DND-41 (cell line): ENCODE results near the gene ATXN7L1.

Source experiments
- ATAC-seq: fragments of 200-7000 bp; cut with Tn5 transposase; 3 replicates; pipeline ENCODE4 v1.9.1; 2021; ENCODE audit warnings: low read depth; ENCODE audit not compliant: insufficient read depth
- DNase-seq: peaks from one replicate; pipeline ENCODE4 v3.0.0-alpha.2; 2020
- H2AFZ ChIP-seq: 2 replicates; pipeline ENCODE4 v1.6.0; 2012; ENCODE audit warnings: low read depth, low read length
- H3K27ac ChIP-seq: 2 replicates; pipeline ENCODE4 v1.5.1; 2012; ENCODE audit warnings: low read length, inconsistent platforms
- H3K27me3 ChIP-seq: fragments of 200-600 bp; sonication (generic); 2 replicates; pipeline ENCODE4 v1.6.0; 2012; ENCODE audit warnings: low read length, mild to moderate bottlenecking, inconsistent platforms; ENCODE audit not compliant: insufficient read depth, poor library complexity
- H3K36me3 ChIP-seq: 2 replicates; pipeline ENCODE4 v1.5.1; 2012; ENCODE audit warnings: low read length, inconsistent platforms; ENCODE audit not compliant: insufficient read depth
- H3K4me1 ChIP-seq: 2 replicates; pipeline ENCODE4 v1.5.1; 2012; ENCODE audit warnings: mild to moderate bottlenecking, low read length; ENCODE audit not compliant: insufficient read depth
- H3K4me2 ChIP-seq: 2 replicates; pipeline ENCODE4 v1.6.0; 2012; ENCODE audit warnings: mild to moderate bottlenecking, moderate library complexity, low read length, inconsistent platforms; ENCODE audit not compliant: insufficient read depth
- H3K4me3 ChIP-seq, 2 experiments: fragments of 200-600 bp in 1 of 2; shearing (Covaris generic) in 1 of 2; 2 replicates each; pipeline ENCODE4 v1.5.1; 2012 to 2016; ENCODE audit warnings: inconsistent platforms in 2 of 2, low read length in 2 of 2, mild to moderate bottlenecking in 2 of 2, low read depth in 1 of 2, moderate library complexity in 1 of 2
- H3K79me2 ChIP-seq: 2 replicates; pipeline ENCODE4 v1.6.0; 2012; ENCODE audit warnings: low read length, inconsistent platforms; ENCODE audit not compliant: insufficient read depth
- H3K9ac ChIP-seq: 2 replicates; pipeline ENCODE4 v1.6.0; 2012; ENCODE audit warnings: low read depth, mild to moderate bottlenecking, inconsistent platforms, low read length, moderate library complexity
- H3K9me3 ChIP-seq: 2 replicates; pipeline ENCODE4 v1.5.1; 2012; ENCODE audit warnings: low read length, moderate library complexity, mild to moderate bottlenecking, inconsistent platforms; ENCODE audit not compliant: insufficient read depth, severe bottlenecking
- H4K20me1 ChIP-seq: 2 replicates; pipeline ENCODE4 v1.6.0; 2012; ENCODE audit warnings: low read length; ENCODE audit not compliant: insufficient read depth
- CTCF ChIP-seq: IDR thresholded peaks from 2 replicates; pipeline ENCODE4 v1.5.1; 2012; ENCODE audit warnings: borderline replicate concordance, low read length, moderate library complexity, mild to moderate bottlenecking; ENCODE audit not compliant: poor library complexity, severe bottlenecking; ENCODE audit errors: extremely low read depth
- EZH2 ChIP-seq: IDR thresholded peaks from 3 replicates; pipeline ENCODE4 v1.6.1; 2012; ENCODE audit warnings: borderline replicate concordance, low read depth, mild to moderate bottlenecking, moderate library complexity, low read length, inconsistent platforms; ENCODE audit not compliant: severe bottlenecking

Gene ATXN7L1

DNA sequence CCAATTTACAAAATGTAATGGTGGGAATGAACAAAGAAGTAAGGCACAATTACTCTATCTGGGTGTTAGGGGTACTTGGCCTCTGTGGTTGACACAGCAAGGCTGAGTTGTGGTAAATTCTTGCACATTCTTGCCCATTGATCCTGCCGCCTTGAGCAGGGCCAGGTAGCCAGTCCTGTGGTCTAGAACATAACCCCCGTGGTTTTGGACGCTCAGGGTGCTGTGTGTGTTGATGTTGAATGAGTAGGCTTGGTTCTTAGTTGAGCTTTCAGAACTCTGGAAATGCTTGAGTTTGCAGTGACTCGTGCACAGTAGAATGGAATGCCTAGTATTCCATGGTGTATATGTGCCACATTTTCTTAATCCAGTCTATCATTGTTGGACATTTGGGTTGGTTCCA is 44.4 kb upstream of the ATXN7L1 start:
- Histone ChIP-seq H4K20me1 (no peaks in the 10 kb centered on the region), H3K9me3 (peaks cover 13% of the 10 kb centered on the region), H3K4me2 (no peak overlapping the region), H3K79me2 (no peaks in the 10 kb centered on the region), H3K27ac (no peak overlapping the region), H3K27me3 (peaks cover 5% of the 10 kb centered on the region), H3K9ac (no peak overlapping the region), H3K36me3 (no peaks in the 10 kb centered on the region), H2AFZ (no peak overlapping the region), H3K4me1 (no peaks in the 10 kb centered on the region), H3K4me3 (no peak overlapping the region)
- TF ChIP-seq EZH2, result no peak
- no peak for DNase-seq
- ATAC-seq, result no peak

DNA sequence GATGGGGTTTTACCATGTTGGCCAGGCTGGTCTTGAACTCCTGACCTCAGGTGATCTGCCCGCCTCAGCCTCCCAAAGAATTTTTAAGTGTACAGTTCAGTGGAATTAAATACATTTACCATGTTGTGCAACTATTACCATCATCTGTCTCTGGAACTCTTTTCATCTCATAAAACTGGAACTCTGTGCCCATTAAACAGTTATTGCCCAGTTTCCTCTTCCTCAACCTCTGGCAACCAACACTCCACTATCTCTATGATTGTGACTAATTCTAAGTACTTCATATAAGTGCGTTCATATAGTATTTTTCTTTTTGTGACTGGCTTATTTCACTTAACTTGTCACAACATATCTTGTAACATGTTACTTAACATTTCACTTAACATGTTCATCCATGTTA is 41.3 kb upstream of the ATXN7L1 start:
- H3K79me2 ChIP-seq, result no peaks in the 10 kb centered on the region
- no peak overlapping the region for H3K4me3 ChIP-seq
- H3K4me1 ChIP-seq, result no peaks in the 10 kb centered on the region
- ATAC-seq (no peak), DNase-seq (no peak)
- no peak overlapping the region for H3K27ac ChIP-seq
- H3K36me3 ChIP-seq, result no peaks in the 10 kb centered on the region
- H3K9me3 ChIP-seq, result peaks cover 2% of the 10 kb centered on the region
- no peak overlapping the region for H2AFZ ChIP-seq
- peaks cover 11% of the 10 kb centered on the region for H3K27me3 ChIP-seq
- TF ChIP-seq CTCF (no peak), EZH2 (no peak)
- H3K4me2 ChIP-seq, result no peak overlapping the region
- no peak overlapping the region for H3K9ac ChIP-seq
- no peaks in the 10 kb centered on the region for H4K20me1 ChIP-seq

DNA sequence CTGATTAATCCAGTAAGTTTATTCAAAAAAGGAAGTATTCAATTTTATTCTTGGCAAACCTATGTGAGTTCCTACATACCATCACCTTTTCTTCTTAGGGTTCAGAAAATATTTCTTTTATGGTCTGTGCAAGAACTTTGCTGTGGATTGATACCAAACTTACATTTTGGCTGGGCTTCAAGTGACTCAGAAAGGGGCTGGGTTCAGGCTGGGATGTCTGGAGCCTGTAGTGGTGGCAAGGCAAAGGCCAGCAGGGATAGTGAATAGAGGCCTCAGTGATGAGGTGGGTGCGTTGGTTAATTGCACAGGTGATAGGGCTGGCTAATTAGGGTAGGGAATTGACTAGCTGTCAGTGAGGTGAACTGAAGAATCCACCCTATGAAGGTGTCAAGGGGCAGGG is 40.2 kb upstream of the ATXN7L1 start:
- TF ChIP-seq CTCF, result no peak
- TF ChIP-seq EZH2, result no peak

DNA sequence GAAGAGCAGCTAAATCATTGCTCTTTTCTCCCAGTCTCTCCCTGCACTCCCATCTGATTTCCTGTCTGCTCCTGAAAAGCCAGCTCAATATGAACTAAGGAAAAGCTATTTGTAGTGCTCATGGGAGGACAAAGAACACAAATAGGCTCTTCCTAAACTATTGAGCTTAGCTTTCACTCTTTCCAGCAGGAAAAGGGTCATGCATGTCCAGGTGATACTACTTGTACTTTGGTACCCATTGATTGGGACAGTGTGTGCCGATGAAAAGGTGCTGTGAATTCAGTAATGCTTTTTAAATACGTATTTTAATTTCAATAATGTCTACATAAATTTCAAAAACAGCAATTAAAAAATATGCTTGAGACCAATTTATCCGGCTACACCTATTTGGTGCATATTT is 37.5 kb upstream of the ATXN7L1 start:
- no peak for TF ChIP-seq EZH2
- TF ChIP-seq CTCF, result no peak
- Histone ChIP-seq H3K9ac (no peak overlapping the region), H3K27me3 (peaks cover 11% of the 10 kb centered on the region), H2AFZ (no peak overlapping the region), H3K9me3 (no peaks in the 10 kb centered on the region), H3K4me1 (no peaks in the 10 kb centered on the region), H3K79me2 (no peaks in the 10 kb centered on the region), H3K4me3 (no peak overlapping the region), H3K4me2 (no peak overlapping the region), H3K27ac (no peak overlapping the region), H4K20me1 (no peaks in the 10 kb centered on the region), H3K36me3 (no peaks in the 10 kb centered on the region)
- DNase-seq (no peak), ATAC-seq (no peak)

More for the DNA sequence above, 40.2 kb upstream of the ATXN7L1 start:
- Histone ChIP-seq H3K27me3 (peaks cover 11% of the 10 kb centered on the region), H3K4me1 (no peaks in the 10 kb centered on the region), H3K9ac (no peak overlapping the region), H3K4me3 (no peak overlapping the region), H3K4me2 (no peak overlapping the region), H4K20me1 (no peaks in the 10 kb centered on the region), H3K9me3 (no peaks in the 10 kb centered on the region), H3K27ac (no peak overlapping the region), H3K36me3 (no peaks in the 10 kb centered on the region), H2AFZ (no peak overlapping the region), H3K79me2 (no peaks in the 10 kb centered on the region)
- ATAC-seq, result no peak
- DNase-seq, result no peak
